Stimulated activated CD8-positive, alpha-beta memory T cell treated with anti-CD3 and anti-CD28 coated beads, Interleukin-15, amount 100 ng/mL, for 48 hours (primary cell): ENCODE data around the gene LAMP1.
"Not testable (repeated sequence)": the region's sequence is repeated elsewhere in the genome, so short reads cannot be mapped to it uniquely, and the experiment has no call there.

Experiments used
- DNase-seq, 2 donors: peaks; one replicate each; pipeline ENCODE4 v3.0.0-alpha.2; 2020; ENCODE audit warnings: low read depth in 2 of 2

Gene LAMP1

DNA sequence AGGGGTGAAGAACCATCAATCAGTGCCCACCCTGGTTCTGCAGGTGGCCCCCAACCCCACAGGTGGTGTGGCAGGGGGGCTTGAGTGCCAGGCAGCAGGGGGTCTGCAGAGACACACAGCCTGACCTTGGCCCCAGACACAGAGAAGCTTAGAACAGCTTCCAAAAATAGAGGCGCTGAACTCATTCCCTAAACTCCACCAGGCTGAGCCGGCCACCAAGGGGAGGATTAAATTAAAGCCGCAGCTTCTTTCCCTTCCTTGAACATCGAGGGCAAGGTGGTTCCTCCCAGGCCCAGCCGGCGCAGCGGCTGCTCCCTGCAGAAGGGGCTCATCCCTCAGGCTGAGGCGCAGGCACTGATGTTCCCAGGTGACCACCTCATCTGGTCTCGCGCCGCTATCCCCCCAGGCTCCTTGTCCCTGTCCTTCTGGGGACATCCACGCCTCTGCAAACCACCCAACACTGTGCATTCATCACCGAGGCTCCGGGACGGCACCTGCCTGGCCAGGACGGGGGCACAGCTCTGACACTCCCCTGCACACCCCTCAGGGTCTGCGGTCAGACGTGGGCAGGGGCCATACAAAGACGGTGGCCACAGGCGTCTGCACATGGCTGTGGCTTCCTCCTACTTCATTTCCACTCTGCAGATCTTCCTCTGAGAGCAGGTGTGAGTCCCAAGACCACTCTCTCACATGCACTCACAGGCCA lies 30.9 kb downstream of the LAMP1 start:
- no peak for DNase-seq

DNA sequence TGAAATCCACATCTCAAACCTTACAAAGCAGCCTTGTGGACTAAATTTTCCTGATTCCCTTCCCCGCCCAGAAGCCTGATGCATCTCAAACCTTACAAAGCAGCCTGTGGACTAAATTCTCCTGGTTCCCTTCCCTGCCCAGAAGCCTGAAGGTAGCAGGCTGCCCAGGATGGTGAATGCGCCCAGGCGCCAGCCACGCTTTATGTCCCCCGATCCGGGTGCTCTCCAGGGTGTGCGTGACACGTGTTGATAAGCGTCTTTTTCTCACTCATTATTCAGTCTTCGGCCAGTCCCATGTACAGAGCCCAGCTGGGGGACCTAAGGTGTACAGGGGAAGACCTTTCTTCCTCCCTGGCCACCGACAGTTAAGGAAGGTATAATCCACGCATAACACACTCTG lies 31.8 kb downstream of the LAMP1 start:
- DNase-seq = no peak

DNA sequence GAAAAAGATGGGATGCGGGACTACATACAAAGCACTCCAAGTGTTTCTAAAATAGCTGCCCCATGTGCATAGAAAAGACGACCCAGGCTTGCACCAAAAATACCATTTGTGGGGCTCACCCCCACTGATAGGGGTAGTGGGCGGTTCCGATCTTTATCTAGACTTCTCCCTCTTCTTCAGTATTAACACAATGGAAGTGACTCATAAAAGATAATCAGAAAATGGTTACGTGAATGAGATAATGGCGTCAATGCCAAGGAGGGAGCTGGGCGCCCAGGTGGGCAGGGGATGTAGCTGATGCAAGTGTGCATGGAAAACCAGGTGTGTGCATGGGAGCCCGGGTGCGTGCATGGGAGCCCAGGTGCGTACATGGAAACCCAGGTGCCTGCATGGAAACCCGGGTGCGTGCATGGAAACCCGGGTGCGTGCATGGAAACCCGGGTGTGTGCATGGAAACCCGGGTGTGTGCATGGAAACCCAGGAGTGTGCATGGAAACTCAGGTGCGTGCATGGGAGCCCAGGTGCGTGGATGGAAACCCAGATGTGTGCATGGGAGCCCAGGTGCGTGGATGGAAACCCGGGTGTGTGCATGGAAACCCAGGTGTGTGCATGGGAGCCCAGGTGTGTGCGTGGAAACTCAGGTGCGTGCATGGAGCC lies 32.7 kb downstream of the LAMP1 start:
- no peak for DNase-seq

DNA sequence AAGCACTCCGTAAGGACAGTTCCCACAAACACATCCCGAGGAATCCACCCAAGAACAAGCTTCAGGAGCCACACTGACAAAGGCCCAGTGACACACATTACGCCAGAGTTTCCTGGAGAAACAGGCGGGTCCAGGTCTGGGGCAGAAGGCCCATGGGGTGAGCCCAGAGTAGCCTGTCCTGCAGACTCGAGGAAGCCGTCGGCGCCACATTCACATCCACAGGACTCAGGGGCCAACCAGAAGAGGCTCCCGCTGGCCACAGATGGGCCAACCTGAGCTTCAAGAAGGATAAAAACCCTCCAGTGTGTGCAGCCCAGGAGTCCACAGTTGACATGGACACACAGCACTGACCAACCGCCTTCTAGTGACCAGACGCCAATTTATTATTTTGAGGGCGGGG lies 35.6 kb downstream of the LAMP1 start:
- no peak for DNase-seq

DNA sequence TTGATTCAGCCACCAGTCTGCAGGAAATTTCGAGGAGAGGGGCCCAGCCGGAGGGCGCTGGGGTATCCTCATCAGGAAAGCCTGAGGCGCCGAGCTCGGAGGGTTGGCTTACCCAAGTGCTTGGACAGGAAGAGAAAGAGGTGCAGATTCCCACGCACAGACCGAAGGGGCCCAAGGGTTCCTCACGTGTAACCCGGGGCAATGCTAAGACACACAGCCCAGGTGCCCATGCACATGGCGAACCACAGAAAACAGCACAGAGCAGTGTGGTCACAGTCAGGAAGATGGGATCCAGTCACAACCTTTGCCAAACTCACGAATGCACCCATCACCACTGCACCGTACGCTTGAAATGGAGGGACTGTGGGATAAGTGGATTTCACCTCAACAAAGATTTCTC lies 36.0 kb downstream of the LAMP1 start:
- DNase-seq = no peak

DNA sequence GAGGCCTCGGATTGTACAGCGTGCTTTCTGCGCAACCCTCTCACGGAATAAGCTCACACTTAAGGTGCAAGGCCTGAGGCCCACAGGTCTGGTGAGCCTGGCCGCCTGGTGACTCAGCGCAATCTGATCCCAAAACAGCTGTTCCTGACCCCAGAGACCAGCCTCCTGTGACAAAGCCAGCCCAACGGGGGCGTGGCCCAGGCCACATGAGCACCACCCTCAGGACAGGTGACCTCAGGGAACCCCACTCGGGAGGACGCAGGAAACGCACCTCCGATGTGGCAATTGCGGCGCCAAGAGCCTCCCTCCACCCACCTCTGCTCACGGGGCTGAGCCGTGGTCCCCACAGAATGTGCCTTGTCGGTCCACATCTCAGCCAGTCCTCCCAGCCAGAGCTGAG lies 40.5 kb downstream of the LAMP1 start:
- DNase-seq = no peak

DNA sequence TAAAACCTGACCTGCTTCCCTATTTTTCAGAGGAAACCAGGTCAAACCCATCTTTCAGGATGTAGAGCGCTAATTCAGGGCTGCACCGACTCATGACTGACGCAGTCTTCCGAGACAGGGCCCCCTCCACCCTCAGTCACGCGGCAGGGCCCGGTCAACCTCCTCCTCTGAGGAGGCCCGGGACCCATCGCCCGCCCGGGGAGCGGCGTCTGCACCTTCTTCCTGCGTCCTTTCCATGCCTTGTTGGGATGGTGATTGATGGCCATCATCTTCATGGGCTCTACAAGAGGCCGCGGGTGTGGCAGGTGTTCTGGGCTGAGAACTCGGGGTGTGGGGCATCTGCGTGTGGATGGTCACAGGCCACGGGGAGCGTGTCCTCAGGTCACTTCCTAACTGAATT lies 40.9 kb downstream of the LAMP1 start:
- DNase-seq = no peak

DNA sequence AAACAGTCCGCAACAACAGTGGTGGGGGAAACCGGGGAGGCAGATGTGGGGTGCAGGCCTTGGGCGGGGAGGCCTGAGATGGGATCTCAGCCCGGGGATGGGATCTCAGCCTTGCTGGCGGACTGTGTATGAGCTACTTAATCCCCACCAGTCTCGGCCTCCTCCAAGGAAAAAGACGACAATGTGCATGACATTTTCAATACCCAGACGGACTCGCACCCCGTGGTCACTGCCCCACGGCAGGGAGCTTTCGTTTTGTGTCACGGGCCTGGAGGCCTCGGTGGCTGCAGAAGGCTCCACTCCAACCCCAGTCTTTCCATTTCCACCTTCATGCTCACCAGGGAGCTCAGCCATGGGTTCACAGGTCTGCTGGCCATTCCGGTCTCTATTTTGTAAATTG lies 41.4 kb downstream of the LAMP1 start:
- DNase-seq = no peak

DNA sequence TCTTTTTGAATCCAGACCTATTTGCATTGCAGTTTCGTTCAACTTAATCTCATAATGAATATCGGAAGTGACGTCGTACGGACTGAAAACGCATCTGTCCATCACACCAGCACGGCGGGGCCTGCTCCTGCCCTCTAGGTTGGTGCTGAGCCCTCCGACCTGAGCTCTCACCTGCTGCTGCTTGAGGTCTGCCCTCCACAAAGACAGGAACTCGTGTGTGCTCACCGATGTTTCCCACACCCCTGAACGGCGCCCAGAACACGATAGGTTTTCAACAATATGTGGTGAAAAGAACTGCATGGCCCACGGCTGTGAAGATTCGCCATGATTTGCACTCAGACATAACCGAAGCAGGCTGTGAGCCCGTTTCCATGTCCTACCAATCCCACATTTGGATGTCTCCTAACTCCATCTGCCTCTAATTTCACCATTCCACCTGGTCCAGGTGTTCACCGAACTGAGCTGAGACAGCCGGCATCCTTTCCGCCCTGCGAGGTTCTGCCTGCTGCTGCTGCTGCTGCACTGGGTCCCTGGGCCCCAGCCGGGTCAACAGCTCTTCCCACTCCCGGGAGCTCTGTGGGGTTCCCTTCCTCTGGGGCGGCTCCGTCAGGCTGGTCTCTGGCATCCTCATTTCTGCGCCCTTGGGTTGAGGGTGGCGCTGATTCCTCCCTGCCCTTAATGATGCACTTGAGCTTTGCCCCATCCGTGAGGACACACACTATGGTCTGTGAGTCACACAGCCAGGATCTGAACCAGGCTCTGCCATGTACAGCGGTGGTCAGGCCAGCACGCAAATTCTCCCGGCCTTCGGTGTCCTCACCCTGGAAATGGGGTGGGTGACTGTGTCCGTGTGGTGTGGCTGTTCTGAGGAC lies 46.0 kb downstream of the LAMP1 start:
- DNase-seq = no peak

DNA sequence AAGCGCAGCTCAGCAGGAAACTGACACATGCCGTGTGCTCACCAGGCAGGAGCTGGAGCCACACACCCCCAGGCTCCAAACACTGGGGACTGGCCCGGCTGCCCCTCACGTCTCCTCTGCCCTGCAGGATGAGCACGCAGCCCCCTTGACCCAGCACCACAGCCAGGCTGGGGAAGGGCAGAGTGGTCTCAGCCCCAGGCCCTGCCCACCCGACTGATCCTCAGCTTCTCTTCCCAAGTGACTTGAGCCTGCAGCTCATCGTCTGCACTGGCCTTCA lies 46.6 kb downstream of the LAMP1 start:
- no peak for DNase-seq

DNA sequence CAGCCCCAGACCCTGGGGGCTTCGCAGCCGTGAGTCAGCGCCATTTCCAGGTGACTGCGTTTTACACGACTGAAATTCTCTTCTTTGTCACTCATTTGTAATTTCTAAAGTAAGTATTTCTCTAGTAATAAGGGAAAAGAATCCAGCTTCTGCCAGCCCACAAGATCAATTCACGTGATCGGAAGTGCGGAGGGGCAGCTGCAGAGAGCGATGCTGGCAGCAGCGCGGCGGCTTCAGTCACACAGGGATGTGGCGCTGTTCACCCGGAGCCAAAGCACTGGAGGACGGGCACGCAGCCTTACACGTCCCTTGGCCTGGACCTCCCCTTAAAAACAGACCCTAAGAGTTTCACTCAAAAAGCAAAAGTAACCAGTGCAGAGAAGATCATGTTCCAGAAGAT lies 48.4 kb downstream of the LAMP1 start:
- DNase-seq = no peak

DNA sequence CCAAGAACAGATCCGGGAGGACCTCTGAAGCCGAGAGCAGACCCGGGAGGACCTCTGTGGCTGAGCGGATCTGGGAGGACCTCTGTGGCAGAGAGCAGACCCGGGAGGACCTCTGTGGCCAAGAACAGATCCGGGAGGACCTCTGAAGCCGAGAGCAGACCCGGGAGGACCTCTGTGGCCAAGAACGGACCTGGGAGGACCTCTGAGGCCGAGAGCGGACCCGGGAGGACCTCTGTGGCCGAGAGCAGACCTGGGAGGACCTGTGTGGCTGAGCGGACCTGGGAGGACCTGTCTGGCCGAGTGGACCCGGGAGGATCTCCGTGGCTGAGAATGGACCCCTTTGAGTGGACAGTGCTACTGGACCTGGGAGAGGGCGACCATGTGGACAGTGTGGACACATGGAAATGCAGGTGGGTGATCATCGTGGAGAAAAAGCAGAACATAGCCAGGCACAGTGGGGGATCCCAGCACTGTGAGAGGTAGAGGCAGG lies 50.7 kb downstream of the LAMP1 start:
- DNase-seq = not testable (repeated sequence)

DNA sequence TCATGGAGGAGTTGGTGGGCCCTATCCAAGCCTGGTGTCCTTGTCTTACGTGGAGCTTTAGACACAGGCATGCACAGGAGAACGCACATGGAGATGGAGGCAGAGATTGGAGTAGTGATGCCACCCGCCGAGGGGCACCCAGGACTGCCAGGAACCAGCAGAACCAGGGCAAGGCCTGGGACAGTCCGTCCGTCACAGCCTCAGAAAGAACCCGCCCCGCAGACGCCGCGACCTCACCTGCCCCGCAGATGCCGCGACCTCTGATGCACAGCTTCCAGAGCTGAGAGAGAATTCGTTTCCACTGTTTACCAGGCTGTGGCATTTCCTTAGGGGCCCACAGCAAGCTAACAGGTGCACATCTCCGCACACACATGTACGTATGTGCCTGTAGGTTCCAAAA lies 51.6 kb downstream of the LAMP1 start:
- no peak for DNase-seq

DNA sequence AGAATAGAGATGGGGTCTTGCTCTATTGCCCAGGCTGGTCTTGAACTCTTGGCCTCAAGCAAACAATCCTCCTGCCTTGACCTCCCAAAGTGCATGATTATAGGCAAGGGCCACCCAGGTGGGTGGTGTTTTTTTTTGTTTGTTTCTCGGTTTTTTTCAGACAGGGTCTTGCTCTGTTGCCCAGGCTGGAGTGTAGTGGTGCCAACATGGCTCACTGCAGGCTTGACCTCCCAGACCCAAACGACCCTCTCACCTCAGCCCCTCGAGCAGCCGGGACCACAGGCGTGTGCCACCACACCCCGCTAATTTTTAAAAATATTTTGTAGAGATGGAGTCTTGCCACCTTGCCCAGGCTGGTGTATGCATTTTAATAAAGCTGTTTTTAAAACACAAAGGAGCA lies 52.0 kb downstream of the LAMP1 start:
- no peak for DNase-seq

DNA sequence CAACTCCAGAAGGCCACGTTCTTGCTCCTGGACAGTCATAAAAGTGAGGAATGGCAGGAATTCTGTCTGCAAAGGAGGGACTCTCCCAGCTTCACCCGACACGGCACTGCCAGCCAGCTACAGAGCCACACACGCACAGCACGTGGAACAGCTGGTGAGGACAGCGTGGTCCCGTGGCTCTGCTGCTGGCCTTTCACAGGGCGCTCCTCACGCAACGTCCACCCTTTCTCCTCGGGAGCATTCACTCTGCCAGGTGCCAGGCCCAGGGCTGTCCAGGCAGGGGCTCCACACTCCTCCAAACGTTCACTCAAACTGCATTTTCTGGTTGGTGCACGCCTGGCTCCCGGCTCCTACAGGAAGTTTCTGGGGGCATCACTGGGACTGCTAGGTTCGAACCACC lies 52.5 kb downstream of the LAMP1 start:
- no peak for DNase-seq

DNA sequence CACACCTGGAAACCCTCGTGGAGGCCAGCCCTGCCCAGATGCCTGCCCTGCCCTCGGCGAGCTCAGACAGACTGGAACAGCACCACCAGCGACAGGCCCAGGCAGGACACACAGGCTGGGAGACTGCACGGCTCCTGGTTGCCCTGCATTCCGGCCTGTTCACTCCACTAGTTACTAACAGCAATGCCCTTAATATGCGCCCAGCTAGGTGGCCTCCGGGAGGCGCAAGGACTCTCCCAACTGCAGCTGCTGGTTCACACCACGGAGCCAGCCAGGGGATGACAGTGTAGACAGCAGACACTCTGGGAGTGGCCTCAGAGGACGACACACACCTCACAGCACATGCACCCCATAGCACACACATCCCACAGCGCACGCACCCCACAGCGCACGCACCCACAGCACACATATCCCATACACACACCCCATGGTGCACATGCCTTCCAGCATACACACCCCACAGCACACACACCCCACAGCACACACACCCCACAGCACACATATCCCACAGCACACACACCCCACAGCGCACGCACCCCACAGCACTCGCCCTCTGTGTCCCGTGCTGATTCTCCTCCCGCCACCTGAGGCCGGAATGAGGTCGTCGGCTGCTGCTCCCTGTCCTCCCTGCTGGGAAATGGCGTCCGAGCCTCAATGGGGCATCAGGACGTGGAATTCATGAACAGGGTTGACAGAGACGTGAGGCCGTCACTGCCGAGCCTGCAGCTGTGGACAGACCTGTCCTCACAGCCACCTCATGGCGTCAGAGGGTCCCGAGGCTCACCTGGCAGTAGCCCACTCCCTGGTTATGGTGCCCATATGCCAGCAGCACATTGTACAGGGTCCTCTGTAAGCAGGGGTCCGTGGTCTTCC lies 53.3 kb downstream of the LAMP1 start:
- DNase-seq = no peak

DNA sequence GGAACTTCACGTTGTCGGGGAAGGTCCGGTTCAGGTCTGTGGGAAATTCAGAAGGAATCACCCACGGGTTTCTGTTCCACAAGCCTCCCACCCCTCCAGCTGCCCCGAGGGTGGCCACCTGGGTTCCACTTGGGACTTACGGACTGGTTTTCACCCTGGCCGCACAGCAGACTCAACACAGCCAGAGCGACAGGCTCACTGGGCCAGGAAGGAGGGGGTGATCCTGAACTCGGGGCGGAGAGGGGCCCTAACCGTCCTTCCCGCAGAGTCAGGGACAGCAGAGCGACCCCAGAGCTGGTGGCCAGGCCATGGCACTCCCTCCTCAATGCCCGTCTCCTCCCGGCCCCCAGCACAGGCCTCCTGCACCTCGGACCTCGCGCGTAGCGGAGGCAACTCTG lies 53.9 kb downstream of the LAMP1 start:
- DNase-seq = no peak

DNA sequence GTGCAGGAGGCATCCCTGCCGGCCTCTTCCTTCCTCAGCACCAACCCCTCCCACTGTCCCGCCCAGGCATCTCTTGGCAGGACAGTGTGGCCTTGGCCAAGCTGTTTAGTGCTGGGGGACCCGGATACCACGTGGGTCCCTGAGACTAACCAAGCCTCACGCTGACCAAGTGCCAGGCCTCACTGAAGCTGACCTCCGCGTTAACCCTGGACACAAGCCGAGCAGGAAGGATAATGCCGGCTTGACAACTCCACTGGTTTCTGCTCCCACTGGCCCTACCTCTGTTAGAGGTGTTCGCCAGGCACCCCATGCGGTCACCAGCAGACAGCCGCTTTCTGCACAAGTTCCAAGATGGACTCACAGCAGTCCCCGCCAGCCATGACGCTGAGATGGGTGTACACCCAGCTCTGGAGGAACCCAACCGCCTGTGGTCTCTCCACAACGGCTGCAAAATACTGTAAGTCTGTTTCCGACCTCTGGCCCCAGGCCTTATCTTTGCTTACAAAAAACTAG lies 54.5 kb downstream of the LAMP1 start:
- no peak for DNase-seq

DNA sequence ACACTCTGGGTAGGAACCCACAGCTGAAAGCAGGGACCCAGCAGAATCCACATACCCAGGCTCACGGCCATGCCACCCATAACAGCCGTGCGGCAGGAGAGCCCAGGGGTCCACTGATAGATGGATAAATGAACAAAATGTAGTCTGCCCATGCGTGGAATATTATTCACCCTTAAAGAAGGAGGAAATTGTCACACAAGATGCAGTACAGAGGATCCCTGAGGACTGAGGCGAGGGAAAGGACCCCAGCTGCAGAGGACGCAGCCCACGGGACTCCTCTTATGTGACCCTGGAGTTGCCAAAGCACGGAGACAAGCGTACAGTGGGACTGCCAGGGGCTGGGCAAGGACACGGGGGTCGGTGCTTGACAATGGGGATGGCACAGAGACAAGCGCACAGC lies 56.2 kb downstream of the LAMP1 start:
- DNase-seq = no peak

DNA sequence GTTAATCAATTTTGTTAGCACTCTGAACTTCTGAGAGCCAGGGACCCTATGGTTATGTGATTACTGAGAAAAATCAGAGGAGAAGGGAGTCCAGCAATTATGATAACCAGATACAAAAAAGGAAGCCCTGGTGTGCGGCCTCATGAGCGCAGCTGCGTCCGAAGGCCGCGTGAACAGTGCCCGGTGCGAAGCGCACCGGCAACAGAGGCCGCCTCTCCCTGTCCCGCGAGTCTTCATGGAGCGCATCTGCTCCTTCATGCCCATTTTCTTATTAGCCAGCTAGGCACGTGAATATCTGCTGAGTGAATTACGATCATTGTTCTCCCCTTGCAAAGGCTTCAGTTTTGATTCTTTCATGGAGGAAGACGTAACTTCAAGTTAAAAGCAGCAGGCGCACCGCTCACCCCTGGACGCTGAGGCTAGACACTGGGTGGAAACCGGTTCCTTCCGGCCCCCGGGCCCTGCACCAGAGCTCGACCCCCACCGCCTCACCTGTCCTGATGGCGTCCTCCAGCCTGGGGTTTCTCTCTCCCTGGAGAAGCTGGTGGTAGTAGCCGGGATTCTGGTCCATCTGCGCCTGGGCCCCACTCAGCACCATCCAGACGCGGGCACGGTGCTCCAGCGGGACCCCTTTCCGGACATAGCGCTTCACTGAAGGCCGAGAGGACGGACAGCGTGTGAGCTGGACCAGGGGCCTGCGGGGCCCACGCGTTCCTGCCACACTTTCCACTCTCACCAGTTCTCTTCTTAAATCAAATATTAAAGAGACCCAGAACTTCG lies 58.0 kb downstream of the LAMP1 start:
- DNase-seq = no peak

DNA sequence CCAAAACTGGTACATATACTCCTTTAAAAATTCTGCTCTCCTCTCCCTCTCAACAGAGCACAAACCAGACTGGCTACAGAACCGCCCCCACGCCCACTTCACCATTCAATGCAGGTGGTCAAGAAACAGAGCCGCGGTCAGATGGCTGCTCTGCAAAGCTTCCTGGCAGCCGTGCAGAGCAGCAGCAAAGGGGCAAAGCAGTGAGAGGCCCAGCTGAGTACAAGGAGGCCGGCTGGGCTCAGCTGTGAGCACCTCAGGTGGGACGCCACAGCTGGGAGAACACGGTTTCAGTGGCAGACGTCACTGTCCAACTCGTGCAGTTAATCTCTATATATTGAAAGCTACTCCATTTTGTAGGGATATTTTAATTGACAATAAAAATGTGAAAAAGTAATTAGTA lies 58.6 kb downstream of the LAMP1 start:
- DNase-seq = no peak
